SW 1271 (cell line): Measurements from ENCODE around the gene ZNF365.
"Not testable (repeated sequence)": the region's sequence is repeated elsewhere in the genome, so short reads cannot be mapped to it uniquely, and the experiment has no call there.

Experiments
- DNase-seq, 2 experiments: peaks; one replicate each; lab custom pipeline; 2025; lab: John Stamatoyannopoulos, UW

Gene ZNF365

GRCh38 chr10:62377026-62377415 lies 2.9 kb downstream of the ZNF365 start:
- DNase-seq, result no peak

- no peak for DNase-seq
Measured at GRCh38 chr10:62377966-62378365, 3.8 kb downstream of the ZNF365 start.

- not testable (repeated sequence) for DNase-seq
Measured at GRCh38 chr10:62378877-62379276, 4.7 kb downstream of the ZNF365 start.

GRCh38 chr10:62379394-62379793 lies 5.2 kb downstream of the ZNF365 start:
- no peak for DNase-seq

GRCh38 chr10:62380016-62380415 lies 5.8 kb downstream of the ZNF365 start:
- peak; percentile 4 to 66 for DNase-seq

GRCh38 chr10:62381385-62382102 lies 7.4 kb downstream of the ZNF365 start:
- DNase-seq, result no peak

- no peak for DNase-seq
Measured at GRCh38 chr10:62382831-62383230, 8.7 kb downstream of the ZNF365 start.

- peak; percentile 37 to 81 for DNase-seq
Measured at GRCh38 chr10:62384057-62384446, 9.9 kb downstream of the ZNF365 start.

- peak in 1 of 2 experiments; percentile 52 for DNase-seq
Measured at GRCh38 chr10:62384447-62385081, 10.4 kb downstream of the ZNF365 start.

GRCh38 chr10:62386356-62387320 lies 12.5 kb downstream of the ZNF365 start:
- DNase-seq, result no peak

GRCh38 chr10:62388328-62388727 lies 14.2 kb downstream of the ZNF365 start:
- DNase-seq, result no peak

- DNase-seq, result no peak
Measured at GRCh38 chr10:62390497-62391176, 16.5 kb downstream of the ZNF365 start.

GRCh38 chr10:62393237-62393636 lies 19.1 kb downstream of the ZNF365 start:
- no peak for DNase-seq

GRCh38 chr10:62394556-62395018 lies 20.4 kb downstream of the ZNF365 start:
- DNase-seq, result peak in 1 of 2 experiments; percentile 8

- DNase-seq, result no peak
Measured at GRCh38 chr10:62395892-62396291, 21.7 kb downstream of the ZNF365 start.

- no peak for DNase-seq
Measured at GRCh38 chr10:62396864-62397263, 22.7 kb downstream of the ZNF365 start.

GRCh38 chr10:62399211-62399610 lies 25.0 kb downstream of the ZNF365 start:
- DNase-seq, result no peak

GRCh38 chr10:62402508-62402907 lies 28.3 kb downstream of the ZNF365 start:
- no peak for DNase-seq

- not testable (repeated sequence) for DNase-seq
Measured at GRCh38 chr10:62410528-62410927, 36.4 kb downstream of the ZNF365 start.

GRCh38 chr10:62410934-62411333 lies 36.8 kb downstream of the ZNF365 start:
- not testable (repeated sequence) for DNase-seq

GRCh38 chr10:62413048-62413447 lies 38.9 kb downstream of the ZNF365 start:
- no peak for DNase-seq

GRCh38 chr10:62413652-62414051 lies 39.5 kb downstream of the ZNF365 start:
- no peak for DNase-seq
